ENCODE results near the gene HOXA7. TPM values are rescaled to one million over a fixed set of nuclear protein-coding genes. Genes with fewer than 3 reads are reported as not detected.

Gene HOXA7
- total RNA-seq, 1 donor from 2014 or later: 1.4 TPM

GRCh38 chr7:27158436-27159265 lies 2.2 kb upstream of the HOXA7 start:
- DNase-seq: no peak

- no peak for DNase-seq
Observed at GRCh38 chr7:27157702-27158431, 1.4 kb upstream of the HOXA7 start.

- no peak for DNase-seq
Observed at GRCh38 chr7:27156916-27157701, 634 bp upstream of the HOXA7 start.

GRCh38 chr7:27155816-27156507 lies 513 bp downstream of the HOXA7 start:
- peak; percentile 80 for DNase-seq

GRCh38 chr7:27154901-27155815 lies 1.3 kb downstream of the HOXA7 start:
- DNase-seq: no peak

GRCh38 chr7:27154369-27154768 lies 2.1 kb downstream of the HOXA7 start:
- DNase-seq: no peak

- no peak for DNase-seq
Observed at GRCh38 chr7:27153526-27153925, 2.9 kb downstream of the HOXA7 start.

- no peak for DNase-seq
Observed at GRCh38 chr7:27152816-27153442, 3.5 kb downstream of the HOXA7 start.

GRCh38 chr7:27151931-27152815 lies 4.3 kb downstream of the HOXA7 start, which contains the start of gene HOXA3:
TSS of gene HOXA3 (minus strand) at chr7:27152583. CDS start at chr7:27110640, 41,943 bp downstream.
- peak; percentile 78 for DNase-seq

GRCh38 chr7:27151341-27151930 lies 5.0 kb downstream of the HOXA7 start:
- DNase-seq: no peak

- peak; percentile 92 for DNase-seq
Observed at GRCh38 chr7:27150568-27151340, 5.7 kb downstream of the HOXA7 start.

- no peak for DNase-seq
Observed at GRCh38 chr7:27149842-27150567, 6.5 kb downstream of the HOXA7 start.

- DNase-seq: peak; percentile 56
Observed at GRCh38 chr7:27148756-27149641, 7.5 kb downstream of the HOXA7 start.

GRCh38 chr7:27148031-27148755 lies 8.3 kb downstream of the HOXA7 start:
- peak; percentile 46 for DNase-seq

GRCh38 chr7:27147199-27148030 lies 9.1 kb downstream of the HOXA7 start, which contains the start of gene HOXA6:
TSS of gene HOXA6 (minus strand) at chr7:27147774. CDS start at chr7:27147749, 25 bp downstream.
- DNase-seq: peak; percentile 62
